NCI-H524 treated with DMSO at 0.1 percent for 48 hours (cell line): ENCODE results near the gene SMG7.
A peak's percentile ranks its signal among the peaks of the same experiment; 100 is the strongest.

Experiments used
- DNase-seq: peaks from one replicate; lab custom pipeline; 2025; lab: John Stamatoyannopoulos, UW

Gene SMG7, protein sequence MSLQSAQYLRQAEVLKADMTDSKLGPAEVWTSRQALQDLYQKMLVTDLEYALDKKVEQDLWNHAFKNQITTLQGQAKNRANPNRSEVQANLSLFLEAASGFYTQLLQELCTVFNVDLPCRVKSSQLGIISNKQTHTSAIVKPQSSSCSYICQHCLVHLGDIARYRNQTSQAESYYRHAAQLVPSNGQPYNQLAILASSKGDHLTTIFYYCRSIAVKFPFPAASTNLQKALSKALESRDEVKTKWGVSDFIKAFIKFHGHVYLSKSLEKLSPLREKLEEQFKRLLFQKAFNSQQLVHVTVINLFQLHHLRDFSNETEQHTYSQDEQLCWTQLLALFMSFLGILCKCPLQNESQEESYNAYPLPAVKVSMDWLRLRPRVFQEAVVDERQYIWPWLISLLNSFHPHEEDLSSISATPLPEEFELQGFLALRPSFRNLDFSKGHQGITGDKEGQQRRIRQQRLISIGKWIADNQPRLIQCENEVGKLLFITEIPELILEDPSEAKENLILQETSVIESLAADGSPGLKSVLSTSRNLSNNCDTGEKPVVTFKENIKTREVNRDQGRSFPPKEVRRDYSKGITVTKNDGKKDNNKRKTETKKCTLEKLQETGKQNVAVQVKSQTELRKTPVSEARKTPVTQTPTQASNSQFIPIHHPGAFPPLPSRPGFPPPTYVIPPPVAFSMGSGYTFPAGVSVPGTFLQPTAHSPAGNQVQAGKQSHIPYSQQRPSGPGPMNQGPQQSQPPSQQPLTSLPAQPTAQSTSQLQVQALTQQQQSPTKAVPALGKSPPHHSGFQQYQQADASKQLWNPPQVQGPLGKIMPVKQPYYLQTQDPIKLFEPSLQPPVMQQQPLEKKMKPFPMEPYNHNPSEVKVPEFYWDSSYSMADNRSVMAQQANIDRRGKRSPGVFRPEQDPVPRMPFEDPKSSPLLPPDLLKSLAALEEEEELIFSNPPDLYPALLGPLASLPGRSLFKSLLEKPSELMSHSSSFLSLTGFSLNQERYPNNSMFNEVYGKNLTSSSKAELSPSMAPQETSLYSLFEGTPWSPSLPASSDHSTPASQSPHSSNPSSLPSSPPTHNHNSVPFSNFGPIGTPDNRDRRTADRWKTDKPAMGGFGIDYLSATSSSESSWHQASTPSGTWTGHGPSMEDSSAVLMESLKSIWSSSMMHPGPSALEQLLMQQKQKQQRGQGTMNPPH

DNA sequence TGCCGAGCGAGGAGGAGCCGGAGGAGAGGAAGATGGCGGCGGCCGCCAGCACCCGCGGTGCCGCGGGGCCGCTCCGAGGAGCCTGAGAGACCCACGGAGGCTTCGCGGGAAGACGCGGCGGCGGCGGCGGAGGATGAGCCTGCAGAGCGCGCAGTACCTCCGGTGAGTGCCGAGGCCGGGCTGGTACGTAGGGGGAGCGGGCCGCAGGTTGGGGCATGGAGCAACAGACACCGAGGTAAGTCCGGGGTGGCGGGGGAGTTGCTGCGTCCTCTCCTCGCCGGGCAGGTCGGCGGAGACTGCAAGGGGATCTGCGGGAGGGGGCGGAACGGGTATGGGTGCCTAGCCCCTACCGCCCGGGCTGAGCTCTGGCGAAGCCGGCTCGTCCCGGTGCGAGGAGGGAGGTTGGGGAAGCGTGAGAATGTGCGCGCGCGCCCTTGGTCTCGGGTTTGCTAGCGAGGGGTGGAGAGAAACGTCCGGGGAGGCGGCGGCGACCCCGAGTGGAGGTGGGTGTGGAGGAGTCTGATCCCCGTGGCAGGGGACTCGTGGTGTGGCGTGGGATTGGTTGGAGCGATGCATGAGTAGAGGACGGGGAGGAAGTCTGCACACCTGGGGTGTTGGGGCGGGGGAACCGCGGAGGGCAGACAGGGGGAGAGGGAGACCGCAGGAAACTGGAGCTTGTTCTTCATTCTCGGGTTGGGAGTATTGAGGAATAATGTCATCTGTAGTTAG lies at the start of gene SMG7:
Gene SMG7, plus strand, starts transcription at position 12 of the 729 bp plus-strand sequence. Its CDS starts 122 bp downstream, at position 134.
- no peak for DNase-seq

DNA sequence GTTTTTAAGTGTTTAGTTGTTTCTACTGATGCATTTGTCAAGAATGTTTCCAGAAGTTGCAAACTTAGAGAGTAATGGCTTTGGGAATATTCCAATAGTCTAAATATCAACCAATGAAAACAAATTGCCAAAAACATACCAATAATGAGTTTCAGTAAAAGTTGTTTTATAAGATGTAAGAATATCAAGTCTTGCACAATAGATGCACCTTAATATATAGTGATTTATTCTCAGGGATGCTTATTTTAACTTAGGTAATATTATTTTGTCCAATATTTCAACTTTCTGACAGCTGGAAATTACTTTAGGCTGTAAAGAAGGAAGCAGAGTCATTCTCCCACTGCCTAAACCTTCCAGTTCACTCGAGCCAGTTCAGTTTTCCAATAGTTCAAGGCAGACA lies 48.8 kb upstream of the SMG7 start:
- DNase-seq, result no peak

DNA sequence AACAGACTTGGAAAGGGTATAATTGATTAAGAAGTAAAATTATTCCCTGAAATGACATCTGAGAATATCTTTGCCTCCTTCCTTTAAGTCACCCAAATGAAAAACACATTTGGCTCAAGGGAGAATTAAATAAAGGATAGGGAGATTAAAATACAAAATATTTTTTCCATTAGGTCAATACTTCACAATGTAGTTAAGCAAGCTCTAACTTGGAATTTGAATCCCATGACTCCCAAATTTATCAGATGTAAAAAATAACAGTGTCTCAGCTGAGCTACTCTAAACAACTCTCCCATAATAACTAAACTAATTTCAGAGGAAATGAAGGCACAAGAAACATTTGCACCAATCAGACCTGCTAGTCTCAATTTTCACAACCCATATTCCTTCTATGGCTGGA lies 47.6 kb upstream of the SMG7 start:
- no peak for DNase-seq

DNA sequence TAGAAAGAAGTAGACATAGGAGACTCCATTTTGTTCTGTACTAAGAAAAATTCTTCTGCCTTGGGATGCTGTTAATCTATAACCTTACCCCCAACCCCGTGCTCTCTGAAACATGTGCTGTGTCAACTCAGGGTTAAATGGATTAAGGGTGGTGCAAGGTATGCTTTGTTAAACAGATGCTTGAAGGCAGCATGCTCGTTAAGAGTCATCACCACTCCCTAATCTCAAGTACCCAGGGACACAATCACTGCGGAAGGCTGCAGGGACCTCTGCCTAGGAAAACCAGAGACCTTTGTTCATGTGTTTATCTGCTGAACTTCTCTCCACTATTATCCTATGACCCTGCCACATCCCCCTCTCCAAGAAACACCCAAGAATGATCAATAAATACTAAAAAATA lies 44.7 kb upstream of the SMG7 start:
- peak; percentile 31 for DNase-seq

DNA sequence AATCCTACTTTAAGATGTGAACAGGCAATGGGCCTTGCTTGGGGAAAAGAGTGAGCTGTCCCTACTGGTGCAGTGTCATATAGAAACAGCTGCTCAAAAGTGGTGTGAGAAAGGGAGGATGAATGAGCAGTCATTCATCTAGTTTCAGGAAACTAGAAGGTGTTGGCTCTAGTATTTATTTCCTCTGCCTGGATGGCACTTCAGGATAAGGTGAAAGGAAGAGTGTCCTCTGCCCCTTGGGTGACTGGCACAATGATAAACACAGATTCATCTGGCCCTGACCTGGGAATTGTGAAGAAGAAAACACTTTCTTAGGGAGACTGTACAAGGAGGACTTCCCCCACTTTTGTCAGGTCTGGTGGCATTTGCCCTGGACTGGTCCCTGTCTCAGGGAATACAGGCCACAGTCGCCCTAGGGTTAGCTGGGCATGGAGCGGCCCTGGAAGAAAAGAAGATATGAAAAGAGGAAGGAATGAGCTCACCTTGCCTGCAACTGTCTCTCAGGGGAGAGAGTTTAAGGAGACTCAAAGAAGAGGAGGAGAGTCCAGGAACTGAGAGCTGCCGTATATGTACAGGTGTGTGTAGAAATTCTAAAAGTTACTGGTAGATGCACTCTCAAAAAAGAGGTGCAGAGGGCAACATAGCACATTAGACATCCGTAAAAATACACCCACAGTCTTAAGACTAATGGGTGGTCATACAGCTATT lies 40.3 kb upstream of the SMG7 start:
- DNase-seq, result no peak

DNA sequence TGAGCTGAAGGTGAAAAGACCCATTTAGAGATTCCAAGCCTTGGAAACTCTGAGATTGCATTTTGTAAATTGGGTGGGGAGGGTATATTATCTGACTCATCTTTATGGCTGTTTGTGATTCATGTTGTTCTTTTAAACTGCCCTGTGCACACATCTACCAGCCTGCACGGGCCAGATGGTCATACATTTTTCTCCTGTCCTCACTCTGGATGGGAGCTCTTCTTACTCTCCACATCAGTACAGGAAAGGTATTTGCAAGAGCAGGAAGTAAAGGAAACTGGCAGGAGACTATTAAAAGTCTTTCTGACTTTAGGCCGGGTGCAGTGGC lies 39.8 kb upstream of the SMG7 start:
- DNase-seq, result no peak

DNA sequence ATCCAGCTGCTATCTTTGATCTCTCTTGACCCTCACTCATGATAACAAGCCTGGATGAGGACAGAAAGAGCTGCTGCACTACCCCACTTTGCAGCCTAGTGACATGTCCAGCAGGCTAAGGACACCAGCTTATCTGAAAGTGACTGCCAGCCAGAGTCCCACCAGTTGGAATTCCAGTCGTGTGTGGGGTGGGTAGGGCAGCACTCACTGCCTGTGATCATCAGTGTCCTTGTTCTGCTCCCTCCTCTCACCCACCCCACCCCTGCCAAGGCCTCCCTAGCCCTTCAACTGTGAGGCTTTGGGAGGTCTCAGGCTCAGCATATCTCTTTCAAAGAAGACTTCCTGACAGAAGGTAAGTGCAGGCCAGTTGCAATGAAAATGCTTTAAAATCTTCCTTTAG lies 38.6 kb upstream of the SMG7 start:
- DNase-seq, result no peak

DNA sequence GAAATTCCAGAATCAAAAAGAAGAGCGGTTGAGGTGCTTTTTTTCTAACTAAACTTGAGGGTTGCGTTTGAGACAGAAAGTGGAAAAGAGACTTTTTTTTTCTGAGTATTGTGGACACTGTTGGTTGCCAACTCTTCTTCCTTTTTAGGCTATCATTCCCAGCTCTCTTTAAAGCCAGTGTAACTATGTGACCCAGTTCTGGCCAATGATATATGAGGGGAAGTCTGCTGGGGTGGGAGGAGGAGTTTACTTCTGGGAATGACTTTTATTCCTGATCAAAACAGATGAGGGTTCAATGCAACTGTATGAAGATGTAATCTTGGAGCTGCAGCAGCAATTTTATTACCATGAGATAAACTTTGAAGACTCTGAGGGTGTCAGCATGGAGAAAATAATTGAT lies 36.8 kb upstream of the SMG7 start:
- no peak for DNase-seq

DNA sequence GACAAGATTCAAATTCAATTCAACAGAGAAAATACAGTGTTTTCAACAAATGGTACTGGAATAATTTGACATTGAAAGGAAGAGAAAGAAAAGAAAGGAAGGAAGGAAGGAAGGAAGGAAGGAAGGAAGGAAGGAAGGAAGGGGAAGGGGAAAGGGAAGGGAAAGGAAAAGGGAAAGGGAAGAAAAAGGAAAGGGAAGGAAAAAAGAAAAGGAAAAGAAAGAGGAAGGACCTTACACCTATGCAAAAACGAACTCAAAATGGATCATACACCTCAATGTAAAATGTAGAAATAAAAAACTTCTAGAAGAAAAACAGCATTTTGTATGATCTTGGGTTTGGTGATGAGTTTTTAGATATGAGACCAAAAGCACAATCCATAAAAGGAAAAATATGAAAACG lies 34.2 kb upstream of the SMG7 start:
- no peak for DNase-seq

DNA sequence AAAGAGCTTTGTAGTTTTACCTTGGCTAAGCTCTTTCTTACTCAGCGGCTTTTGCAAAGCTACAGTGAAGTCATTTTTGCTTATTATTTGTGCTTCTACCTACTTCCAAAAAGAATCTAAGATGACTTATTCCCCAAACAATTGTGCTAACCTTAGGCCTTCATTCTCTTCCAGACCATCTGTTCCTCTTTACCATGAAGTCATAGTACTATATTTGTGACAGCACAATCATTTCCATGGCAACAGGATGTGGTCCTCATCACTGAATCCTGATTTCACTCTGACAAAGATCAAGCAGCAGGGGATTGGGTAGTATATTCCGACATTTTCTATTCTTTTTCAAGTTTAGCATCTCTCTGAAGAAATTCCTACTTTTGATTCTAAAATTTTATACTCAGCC lies 29.3 kb upstream of the SMG7 start:
- peak; percentile 44 for DNase-seq

DNA sequence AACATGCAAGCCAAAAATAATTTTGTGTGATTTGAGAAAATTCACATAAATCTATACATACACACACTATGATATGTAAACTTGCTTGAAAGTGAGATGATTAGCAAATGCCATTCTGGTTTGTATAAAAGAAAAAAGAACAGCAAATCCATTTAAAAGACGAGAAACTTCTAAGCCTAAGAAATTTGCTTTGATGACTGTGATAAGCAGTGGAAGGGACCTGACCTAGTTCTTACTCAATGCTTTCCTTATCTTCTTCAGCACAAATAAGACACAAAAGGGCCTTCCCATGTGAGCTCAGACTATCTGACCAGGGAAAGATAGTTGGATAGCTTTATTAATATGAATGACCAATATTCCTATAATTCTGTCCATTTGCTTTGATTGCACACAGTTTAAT lies 28.8 kb upstream of the SMG7 start:
- no peak for DNase-seq

DNA sequence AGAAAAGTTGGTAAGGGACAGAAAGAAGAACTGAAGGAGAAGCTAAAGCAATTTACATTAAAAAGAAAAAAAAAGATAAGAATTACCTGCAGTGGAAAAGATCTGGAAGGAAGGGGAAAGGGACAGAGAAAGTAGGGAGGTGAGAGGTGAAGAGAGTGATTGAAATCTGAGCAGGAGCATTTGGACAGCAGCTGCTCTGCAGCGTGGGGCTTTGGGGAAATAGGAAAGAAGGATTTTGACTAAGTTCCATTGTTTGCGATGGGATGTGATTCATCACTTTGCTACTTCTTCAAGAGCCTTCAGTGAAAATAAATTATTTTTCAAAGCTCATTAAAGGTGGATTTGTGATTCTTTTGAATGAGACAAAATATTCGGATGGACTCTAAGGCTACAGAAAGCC lies 28.1 kb upstream of the SMG7 start:
- DNase-seq, result no peak

DNA sequence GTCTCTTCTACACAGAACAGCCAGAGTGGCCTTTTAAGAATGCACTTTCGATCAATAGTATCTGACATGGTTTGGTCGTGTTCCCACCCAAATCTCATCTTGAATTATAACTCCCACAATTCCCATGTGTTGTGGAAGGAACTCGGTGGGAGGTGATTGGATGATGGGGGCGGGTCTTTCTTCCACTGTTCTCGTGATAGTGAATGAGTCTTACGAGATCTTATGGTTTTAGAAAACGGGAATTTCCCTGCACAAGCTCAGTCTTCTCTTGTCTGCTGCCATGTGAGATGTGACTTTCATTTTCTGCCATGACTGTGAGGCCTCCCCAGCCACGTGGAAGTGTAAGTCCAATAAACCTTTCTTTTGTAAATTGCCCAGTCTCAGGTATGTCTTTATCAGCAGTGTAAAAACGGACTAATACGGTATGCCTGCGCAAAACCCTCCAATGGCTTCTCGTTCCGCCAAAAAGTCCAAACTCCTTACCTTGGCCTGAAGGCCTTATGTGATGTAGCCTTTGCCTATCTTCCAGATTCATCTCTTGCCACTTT lies 23.0 kb upstream of the SMG7 start:
- DNase-seq, result no peak

DNA sequence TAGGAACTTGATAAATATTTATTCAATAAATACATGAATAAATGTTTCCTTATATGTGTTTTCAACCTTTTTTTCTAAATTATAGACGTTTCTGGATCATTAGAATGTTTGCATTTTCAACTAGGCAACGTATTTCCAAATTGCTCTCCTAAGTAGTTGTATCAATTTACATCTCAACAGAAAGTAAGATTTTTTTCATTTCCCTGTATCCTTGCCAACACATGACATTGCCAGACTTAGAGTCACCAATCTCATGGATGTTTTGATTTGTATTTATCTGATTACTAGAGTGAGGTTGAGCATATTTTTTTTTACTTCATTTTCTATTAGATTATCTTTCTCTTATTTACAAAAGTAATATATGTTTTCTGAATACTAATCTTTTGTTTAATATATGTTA lies 22.2 kb upstream of the SMG7 start:
- DNase-seq, result no peak

DNA sequence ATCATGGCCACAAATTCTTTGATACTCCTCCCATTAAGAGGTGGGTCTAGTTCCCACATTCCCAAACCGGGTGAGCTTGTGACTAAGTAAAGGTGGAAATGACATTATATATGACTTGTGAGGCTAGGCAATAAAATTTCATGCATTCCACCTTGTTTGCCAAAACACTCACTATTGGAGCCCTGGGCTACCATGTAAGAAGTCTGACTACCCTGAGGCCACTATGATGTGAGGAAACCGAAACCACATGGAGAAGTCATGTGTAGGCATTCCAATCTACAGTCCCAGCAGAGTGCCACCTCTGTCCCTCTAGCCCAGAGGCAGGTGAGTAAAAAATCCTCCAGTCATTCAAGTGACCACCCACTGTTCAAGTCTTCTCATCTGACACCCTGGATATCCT lies 17.9 kb upstream of the SMG7 start:
- no peak for DNase-seq

DNA sequence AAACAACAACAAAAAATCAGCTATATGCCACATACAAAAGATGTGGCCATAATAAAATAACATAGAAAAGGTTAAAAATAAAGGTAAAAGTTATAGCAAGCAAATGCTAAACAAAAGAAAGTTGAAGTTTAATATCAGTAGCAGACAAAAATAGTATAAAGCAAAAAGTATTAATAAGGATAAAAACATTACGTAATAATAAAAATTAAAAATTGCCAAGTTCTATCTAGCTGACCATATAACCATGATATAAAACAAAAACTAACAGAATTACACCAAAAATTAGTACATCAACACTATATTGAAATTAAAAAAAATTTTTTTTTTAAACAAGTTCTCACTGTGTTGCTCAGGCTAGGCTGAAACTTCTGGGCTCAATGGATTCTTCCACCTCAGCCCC lies 15.5 kb upstream of the SMG7 start:
- no peak for DNase-seq

DNA sequence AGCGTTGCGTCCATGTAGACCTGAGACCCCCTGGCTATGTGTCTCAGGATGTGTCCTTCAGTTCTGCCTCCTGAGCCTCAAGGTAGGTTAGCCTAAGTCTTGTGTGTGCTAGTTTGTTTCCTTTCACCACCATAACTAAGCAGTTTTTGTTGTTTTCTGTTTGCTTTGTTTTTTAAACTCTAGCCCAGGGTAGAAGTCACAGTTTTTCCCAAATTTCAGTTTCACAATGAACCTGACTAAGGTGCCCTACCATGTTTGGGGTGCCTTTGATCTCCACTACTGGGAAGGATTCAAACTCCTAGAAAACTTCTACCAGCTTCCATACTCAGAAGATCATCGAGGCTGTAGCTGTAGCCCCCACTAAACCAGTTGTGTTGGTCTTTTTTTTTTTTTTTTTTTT lies 14.8 kb upstream of the SMG7 start:
- no peak for DNase-seq

DNA sequence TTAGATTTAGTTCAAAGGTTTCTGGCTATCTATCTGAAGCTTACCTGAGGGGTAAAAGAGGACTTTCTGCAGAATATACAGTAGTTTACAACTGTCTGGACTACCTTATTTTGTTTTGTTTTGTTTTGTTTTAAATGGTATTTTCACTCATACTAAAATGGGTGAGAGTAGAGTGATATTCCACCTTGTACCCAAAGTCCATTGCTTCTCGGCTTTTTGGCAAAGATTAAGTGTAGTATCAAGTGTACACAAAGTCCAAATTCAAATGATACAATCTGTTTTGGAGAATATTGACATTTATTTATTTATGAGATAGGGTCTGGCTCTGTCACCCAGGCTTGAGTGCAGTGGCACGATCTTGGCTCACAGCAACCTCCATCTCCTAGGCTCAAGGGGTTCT lies 11.7 kb upstream of the SMG7 start:
- DNase-seq, result no peak

DNA sequence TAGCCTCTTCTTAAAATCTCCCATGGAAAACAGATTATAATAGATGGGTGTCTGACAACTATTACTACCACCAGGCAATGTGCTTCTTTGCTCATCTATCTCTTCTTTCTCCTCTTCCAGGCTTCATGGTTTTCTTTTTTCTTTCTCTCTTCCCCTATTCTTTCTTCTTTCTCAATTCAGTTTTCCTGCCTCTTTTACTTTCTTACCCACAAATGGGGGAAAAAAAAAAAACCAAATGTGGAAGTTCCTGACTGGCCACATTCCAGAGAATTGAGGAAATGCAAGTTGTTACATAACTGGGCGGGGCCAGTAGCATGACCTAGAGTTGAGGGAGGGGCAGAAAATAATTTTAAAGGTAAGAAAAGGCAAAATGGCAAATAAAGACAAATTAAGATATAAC lies 10.9 kb upstream of the SMG7 start:
- DNase-seq, result no peak

DNA sequence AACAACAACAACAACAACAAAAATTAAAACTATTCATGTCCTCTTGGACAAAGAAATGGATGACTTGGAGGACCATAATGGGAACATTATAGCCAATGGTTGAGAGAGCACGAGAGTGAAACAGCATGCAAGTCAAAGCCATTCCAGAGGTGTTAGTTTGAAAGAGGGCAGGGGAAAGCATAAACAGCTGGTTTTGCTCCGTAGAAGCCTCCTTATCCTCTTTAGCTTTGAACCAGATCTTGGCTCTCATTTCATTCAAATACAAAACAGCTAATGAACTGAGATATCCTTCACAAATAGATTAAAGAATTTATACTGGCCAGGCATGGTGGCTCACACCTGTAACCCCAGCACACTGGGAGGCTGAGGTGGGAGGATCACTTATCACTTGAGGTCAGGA lies 8.7 kb upstream of the SMG7 start:
- no peak for DNase-seq

DNA sequence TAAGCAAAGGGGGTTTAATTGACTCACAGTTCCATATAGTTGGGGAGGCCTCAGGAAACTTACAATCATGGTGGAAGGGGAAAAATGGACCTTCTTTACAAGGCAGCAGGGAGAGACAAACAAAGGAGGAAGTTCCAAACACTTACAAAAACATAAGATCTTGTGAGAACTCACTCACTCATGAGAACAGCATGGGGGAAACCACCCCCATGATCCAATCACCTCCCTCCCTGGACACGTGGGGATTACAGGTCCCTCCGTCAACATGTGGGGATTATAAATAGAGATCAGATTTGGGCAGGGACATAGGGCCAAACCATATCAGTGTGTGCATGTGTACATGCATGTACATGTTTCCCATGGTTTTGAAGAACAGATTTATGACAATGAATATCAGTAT lies 5.5 kb upstream of the SMG7 start:
- DNase-seq, result no peak
